GM18511 (cell line): Measurements from ENCODE around the gene CDCP1.

Experiments
- ATAC-seq: cut with Tn5 transposase; IDR thresholded peaks from one replicate; pipeline ENCODE4 v1.9.1; 2021; ENCODE audit warnings: mild to moderate bottlenecking, moderate library complexity; ENCODE audit not compliant: unreplicated experiment

The CDCP1 gene

DNA sequence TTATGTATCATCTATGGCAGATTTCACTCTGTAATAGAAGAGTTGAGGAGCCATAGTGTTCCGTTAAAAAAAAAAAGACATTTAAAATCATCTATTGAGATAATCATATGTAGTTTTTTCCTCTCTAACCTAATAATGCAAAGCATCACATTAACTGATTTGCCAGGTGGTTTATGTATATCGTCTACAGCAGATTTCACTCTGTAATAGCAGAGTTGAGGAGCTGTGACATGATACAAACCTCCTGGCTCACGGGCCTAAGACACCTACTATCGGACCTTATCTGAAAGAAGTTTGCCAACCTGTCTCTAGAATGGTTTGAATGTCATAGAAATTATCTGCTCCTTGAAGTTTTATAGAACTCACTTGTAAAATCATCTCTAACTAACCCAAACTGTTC is 29.8 kb downstream of the CDCP1 start:
- no peak for ATAC-seq

DNA sequence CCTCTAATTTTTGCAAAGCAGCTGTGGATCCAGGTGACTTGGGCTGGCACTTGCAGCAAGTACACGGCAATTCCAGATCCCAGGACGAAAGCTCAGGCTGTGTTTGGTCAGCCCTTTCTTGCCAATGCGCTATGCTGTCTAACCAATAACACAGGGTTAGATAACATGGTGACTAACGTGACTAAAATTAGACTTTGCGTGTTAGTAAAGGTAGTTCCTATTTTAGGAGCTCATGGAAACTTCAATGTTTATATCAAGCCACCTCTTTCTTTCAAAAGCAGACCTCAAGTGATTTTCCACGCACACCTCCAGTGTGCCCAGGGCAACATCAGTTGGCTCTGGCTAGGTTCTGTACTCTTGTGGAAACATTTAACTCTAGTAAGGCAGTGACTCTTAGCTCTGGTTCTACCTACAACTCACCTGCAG is 32.5 kb downstream of the CDCP1 start:
- ATAC-seq: no peak

DNA sequence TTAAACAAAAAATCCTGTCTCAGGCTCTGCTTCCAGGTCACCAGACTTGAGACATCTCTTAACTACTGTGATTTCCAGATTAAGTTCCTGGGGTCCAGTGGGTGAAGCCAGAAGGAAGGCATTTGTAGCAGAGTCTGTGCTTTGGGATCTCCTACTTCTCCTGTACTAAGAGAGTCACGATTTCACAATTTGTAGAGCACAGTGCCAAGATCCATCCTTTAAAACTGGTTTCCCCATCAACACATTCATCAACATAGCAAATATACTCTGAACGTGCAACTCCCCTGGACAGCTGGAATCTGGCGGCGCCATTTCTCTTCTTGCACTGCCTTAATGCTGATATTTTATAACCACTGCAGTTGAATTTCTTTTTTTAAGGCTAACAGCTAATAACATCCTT is 33.2 kb downstream of the CDCP1 start:
- no peak for ATAC-seq

DNA sequence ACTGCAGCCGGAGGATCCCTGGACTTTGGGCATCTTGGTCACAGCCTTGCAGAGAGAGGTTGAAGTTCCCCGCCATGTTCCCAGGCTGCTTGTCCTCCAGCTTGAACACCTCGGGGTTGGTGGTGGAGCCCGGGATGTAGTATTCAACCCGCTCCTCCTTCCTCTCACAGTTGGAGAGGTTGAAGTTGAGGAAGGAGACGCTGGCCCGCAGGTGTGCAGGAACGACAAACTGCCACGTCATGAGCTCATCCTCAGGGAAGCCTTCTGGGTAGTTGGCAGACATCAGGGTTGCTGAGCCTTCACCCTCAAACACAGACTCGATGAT is 35.7 kb downstream of the CDCP1 start:
- no peak for ATAC-seq

DNA sequence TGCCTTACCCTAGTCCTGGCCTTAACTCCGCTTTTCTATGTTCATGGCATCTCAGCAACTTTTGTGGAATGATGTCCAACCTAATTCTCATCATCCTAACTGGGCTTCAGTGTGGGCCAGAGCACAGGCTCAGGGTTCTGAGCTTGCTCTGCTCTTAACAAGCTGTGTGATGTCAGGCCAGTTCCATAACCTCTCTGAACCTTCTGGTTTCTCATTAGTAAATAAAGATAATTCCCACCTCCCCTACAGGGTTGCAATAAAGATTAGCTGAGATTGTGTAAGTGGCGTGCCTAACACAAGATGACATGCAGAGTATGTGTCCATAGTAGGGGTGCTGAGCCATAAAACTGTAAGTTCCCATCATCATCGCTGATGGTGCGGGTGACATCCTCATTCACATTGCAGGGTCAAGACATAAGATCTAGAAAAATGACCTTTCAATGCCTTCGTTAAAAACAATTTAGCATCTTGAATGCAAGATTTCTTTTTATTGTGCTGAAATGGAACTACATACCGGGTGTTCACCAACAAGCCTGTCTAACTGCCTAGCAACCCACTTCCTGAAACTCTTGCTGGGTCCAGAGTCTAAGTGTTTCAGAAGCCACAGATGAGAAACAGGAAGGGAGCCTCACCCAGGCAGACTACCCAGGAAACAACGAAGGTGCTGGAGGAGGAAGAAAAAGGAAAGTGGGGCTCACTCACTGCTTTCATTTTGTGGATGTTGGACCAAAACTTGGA is 36.2 kb downstream of the CDCP1 start:
- peak; percentile 59 for ATAC-seq

DNA sequence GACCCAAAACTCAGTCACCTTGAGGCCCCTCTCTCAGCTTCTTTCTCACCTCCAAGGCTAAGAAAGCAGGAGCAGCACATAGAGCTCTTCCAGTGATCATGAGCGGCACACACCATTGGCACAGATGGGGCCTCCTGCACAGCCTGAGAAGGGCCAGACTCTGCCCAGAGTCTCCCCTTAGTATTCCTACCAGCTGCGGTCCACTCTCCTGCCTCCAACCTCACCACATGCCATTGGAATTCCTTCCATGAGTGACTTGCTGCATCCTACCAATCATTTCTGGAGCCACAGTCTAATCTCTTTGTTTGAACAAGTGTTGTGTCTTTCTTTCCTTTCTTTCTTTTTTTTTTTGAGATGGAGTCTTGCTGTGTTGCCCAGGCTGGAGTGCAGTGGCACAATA is 39.3 kb downstream of the CDCP1 start:
- no peak for ATAC-seq

DNA sequence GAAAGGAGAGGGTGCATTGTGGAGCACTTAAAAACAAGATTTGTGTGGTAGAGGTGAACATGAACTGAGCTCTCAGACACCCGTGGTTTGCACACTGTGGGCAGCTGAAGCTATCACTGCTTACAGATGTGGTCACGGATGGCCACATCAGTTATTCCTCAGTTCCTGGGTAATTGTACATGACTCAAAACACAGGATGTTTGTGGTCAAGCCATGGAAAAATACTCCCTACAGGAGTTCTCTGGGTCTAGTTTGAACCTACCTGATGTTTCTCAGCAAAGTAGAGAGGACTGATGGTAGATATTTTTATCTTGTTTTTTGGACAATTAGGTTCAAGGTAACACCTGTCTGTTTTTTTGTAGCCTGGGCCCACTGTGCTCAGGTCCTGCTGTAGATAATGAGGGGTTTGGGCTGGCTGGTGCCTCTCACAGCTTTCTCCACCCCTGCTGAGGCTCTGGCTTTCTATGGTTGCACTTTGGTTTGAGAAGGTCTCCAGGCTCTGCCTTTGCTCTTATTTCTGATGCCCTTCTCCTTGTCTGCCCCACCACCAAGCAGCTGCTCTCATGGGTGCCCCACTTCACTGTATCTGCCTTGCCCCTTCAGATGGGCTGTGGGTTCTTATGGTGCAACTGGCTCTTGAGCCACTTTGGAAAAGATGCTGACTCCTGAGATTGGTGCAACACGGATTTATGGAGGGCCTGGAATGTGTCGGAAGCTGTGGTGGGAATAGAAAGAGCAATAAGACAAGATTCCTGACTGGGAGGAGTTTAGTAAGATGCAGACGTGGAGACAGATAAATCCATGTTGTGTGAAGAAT is 40.1 kb downstream of the CDCP1 start:
- ATAC-seq: no peak

DNA sequence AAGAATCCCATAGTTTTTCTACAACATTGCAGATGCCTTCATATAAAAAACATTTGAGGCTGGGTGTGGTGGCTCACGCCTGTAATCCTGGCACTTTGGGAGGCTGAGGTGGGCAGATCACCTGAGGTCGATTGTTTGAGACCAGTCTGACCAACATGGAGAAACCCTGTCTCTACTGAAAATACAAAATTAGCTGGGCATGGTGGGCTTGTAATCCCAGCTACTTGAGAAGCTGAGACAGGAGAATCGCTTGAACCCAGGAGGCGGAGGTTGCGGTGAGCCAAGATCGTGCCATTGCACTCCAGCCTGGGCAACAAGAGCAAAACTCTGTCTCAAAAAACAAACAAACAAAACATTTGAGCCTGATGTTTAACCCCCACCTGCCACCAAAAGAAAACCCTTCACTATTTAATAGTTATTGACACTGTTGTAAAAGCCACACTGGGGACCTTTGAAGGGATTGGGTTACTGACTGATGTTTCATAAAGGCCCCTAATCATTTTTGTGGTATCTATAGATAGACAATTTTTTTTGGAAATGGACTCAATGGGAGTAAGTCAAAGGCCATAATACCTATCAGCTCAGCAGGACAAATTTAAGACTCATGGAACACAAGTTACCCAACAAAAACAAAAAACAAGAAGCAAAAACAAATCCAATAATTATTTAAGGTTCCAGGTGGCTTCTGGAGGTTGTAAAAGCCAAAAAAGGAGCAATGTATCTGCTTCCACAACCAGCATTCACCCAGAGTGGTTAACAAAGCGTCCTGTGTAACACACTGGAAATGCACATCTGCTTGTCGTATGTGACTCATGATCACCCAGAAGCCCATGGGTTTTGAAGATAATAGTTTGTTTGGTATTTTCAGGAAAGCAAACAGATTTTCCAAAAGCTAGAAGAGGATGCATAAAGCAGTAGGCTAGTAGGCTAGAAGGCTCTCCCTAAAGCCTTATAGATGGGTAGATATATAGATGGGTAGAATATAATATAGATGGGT is 41.2 kb downstream of the CDCP1 start:
- ATAC-seq: no peak

DNA sequence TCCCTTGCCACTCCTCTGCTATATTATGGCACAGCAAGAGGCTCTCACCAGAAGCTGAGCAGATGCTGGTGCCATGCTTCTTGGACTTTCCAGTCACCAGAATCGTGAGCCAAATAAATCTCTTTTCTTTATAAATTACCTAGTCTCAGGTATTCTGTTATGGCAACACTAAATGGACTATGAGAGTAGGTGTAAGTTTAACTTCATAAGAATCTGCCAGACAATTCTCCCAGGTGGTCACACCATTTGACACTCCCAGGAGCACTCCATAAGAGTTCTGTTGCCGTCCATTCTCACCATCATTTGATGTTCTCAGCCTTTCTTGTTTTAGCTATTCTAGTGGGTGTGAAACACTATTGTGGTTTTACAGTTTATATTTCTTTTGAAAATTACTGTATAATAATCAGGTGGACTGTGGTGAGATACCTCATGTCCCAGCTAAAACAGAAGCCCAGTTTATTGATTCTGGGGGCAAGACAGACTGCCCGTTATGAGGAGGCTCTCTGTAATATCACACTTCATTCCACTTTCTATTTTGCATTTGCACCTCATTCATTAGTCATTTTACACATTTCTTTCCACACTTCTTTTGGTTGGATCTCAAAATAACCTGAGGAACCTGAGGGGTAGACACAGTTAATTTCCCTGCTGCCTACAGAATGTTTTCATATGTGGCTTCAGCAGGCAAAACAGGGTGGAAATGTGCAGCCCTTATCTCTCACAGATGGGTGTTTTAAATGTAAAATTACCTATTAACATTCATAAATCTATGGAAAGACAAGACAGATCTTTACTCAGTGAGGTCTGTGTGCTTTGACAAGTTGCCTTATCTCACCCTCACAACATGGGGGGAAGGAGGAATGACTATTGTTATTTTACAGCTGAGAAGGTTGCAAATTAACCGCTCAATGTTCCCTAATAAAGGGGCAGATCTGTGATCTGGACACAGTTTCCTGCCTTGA is 42.1 kb downstream of the CDCP1 start:
- no peak for ATAC-seq

DNA sequence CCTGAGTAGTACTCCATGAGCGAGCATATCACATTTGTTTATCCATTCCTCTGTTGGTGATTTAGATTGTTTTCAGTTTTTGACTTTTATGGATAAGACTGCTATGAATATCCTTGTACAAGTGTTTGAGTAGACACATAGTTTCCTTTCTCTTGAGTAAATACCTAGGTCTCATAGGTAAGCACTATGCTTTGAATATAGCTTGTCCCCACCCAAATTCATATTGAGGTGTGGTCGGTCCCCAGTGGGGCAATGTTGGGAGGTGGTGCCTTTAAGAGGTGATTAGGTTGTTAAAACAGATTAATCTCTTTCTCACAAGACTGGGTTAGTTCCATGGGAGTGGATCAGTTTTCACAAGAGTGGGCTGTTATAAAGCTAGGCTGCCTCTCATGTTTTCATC is 42.8 kb downstream of the CDCP1 start:
- ATAC-seq: no peak

DNA sequence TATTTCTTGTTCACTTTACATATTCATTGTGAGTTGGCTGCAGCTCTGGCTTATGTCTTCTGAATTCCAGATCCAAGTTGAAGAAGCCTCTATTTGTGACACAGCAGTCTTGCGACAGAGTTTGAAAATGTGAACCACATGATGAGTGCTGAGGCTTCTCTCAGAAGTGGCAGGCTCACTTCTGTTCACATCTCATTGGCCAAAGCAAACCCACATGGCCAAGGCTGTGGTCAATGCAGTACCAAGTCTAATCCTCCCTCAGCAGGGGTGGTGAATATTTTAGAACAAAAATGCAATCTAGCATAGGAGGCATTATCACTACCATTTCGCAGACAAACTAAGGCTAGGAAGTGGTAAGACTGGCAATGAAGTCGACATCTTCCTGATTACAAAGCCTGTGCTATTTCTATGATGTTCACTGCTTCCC is 45.2 kb downstream of the CDCP1 start:
- ATAC-seq: no peak

DNA sequence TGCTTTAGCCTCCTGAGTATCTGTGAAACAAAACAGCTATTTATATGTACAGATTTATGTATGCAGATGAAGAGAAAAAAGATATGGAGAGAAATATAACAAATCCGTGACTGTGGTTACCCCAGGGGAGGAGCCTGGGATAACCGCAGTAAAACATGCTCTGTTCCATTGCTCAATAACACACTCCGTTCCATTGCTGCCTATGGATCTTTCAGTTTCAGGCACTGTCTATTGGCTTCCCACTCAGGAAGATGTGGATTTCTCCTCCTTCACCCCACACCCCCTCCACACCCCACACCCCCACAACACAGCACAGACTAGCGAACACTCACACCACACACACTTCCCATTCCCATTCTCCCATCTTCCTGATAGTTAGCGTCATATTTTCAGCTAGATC is 47.9 kb downstream of the CDCP1 start:
- no peak for ATAC-seq

DNA sequence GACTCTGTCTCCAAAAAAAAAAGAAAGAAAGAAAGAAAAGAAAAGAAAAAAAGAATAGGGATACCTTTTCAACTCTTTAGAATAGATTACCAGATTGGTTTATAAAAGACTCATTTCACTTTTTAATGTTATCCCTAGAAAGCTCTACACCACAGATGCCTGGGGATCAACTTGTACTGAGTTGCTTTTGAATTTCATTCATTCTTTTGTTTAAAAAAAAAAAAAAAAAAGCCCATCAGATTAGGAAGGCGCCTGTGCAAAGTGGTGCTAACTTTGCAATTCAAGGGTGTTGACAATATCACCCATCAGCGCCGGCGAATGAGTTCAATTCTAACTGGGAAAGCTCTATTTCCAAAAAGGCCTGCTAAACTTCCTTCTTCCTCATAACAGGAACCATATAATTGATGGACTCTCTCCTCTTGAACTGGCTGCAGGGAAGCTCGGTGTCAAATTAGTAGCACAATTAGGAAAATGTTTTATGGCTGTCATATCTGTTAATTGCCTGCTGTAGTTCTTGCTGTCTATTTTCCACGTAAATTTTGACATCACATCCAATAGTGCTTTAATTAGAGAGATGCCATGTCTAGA is 48.8 kb downstream of the CDCP1 start:
- no peak for ATAC-seq

DNA sequence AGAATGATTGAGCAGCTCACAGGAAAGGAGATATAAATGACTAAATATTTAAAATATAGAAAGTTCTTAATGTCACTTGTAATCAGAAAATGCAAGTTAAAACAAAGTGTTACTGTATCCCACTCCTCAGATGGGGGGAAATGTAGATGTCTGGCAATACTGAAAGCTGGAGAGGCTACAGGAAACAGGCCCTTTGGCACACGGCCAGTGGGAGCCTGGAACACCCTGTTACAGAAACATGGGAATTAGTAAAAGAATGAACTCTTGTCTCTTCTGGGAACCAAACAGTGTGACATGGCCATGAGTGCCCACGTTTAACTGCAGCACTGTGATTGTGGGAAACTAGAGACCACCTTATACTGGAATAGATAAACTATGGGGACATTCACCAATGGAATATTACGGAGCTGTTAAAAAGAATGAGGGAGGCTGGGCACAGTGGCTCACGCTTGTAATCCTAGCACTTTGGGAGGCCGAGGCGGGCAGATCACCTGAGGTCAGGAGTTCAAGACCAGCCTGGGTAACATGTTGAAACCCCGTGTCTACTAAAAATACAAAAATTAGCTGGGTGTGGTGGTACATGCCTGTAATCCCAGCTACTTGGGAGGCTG is 50.2 kb downstream of the CDCP1 start:
- no peak for ATAC-seq

DNA sequence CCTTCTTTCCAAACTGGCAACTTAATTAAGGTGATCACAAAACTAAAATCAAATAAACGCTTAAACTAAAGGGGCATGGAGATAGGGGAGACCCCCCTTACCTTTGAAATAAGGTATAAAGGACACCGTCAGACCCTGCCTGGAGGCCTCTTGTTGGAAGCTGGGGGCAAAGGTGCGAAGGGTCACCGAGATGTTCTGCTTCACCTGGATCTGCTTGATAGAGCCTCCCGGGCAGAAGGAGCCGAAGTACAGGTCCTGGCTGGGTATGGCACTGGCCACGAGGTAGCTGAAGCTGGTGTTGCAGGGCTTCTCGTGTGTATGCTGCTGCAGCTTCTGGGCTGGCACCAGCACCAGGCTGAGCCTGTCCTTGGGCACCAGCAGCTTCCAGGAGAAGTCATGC is 53.0 kb downstream of the CDCP1 start:
- ATAC-seq: no peak

DNA sequence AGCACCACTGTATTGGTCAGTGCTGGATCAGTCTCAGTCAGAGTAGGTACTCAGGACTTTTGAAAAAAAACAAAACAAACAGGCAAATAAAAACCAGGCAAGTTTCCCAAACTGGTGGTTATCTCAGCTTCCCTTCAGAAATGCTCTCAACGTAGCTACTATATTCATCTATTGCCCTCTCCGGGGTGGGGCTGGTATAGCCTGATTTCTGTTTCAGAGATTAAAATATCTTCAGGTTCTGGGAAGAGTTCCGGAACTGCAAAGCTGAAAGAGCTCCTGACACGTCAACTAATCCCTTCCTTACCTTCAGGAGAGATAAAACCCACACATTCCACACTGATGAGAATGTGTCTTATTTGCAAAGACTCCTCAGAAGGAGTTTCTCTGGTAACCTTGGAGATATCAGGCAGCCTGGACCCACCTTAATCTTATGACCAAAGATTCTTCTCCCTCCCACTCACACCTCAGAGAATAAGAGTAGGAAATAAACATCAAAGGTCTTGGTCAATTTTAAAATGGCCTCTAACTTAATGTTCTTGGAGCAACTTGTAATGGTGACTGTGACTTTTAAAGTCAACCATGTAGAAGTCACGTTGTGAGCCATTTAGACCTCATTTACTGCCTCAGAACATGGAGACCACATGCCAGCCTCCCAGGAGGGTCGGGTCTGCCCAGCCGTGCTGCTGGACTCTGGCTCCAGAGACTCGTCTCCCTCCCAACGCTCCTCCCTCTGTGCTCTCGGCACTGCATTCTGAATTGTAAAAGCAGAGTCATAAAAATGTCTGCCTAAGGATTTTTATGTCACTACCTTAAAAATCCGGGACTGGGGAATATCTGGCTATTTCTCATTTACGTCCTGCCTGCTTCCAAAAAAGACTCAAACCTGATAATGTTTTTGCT is 53.8 kb downstream of the CDCP1 start:
- no peak for ATAC-seq

DNA sequence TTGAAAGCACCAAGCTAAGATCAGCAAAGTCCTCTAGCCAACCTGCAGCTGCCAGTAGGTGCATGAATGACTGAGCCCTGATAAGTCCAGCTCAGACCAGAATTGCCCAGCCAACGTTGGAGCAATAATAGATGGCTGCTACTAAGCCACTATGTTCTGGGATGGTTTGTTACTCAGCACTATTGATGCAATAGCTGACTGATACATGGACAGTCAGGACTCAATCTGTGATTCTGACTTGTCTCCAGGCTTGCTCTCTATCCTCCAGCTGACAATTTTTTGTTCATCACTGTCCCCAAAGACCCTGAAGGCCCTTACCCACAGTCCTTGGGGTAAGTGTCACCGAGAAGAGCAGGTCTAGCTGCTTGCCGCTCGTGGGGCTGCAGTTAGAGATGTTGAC is 55.3 kb downstream of the CDCP1 start:
- no peak for ATAC-seq
